ENCODE measurements around the gene DSTN.

DSTN gene

GRCh38 chr20:17615645-17616479 lies 46.0 kb downstream of the DSTN start:
- TF ChIP-seq ZFX (IDR thresholded peaks at IDR 0.05): no peak
- TF ChIP-seq CTCF (conservative IDR thresholded peaks at IDR 0.05): no peak

GRCh38 chr20:17616480-17617211 lies 46.8 kb downstream of the DSTN start:
- no peak overlapping the region for H3K27ac ChIP-seq
- TF ChIP-seq CTCF (conservative IDR thresholded peaks at IDR 0.05) (no peak), ZFX (IDR thresholded peaks at IDR 0.05) (no peak)

More at GRCh38 chr20:17615645-17616479, 46.0 kb downstream of the DSTN start:
- no peak overlapping the region for H3K27ac ChIP-seq

- no peak overlapping the region for H3K27ac ChIP-seq
- TF ChIP-seq CTCF (conservative IDR thresholded peaks at IDR 0.05): peak; percentile 76
- no peak for TF ChIP-seq ZFX (IDR thresholded peaks at IDR 0.05)
Measured at GRCh38 chr20:17617212-17617867, 47.5 kb downstream of the DSTN start.

- no peak overlapping the region for H3K27ac ChIP-seq
- TF ChIP-seq CTCF (conservative IDR thresholded peaks at IDR 0.05): no peak; the same call in 1 of the 2 replicates
- TF ChIP-seq ZFX (IDR thresholded peaks at IDR 0.05): no peak
Measured at GRCh38 chr20:17617868-17618672, 48.2 kb downstream of the DSTN start.

- TF ChIP-seq CTCF (conservative IDR thresholded peaks at IDR 0.05) (no peak), ZFX (IDR thresholded peaks at IDR 0.05) (no peak)
- H3K27ac ChIP-seq: no peak overlapping the region
Measured at GRCh38 chr20:17618673-17619013, 48.8 kb downstream of the DSTN start.

- H3K27ac ChIP-seq: no peak overlapping the region
- no peak for TF ChIP-seq CTCF (conservative IDR thresholded peaks at IDR 0.05)
- TF ChIP-seq ZFX (IDR thresholded peaks at IDR 0.05): no peak
Measured at GRCh38 chr20:17619351-17620093, 49.6 kb downstream of the DSTN start.
